HepG2 (cell line): ENCODE data around the gene SFXN5. TPM values are rescaled to one million over a fixed set of nuclear protein-coding genes. Genes with fewer than 3 reads are reported as not detected.

ENCODE experiments used
- ATAC-seq: fragments of 200-7000 bp; cut with Tn5 transposase; 3 replicates; pipeline ENCODE4 v1.9.1; 2020; ENCODE audit warnings: mild to moderate bottlenecking, moderate library complexity
- BruUV-seq: library from RNA; stranded (reverse); fragments of 400-500 nt; replicated peaks from 2 replicates; lab custom pipeline; 2021; lab: Mats Ljungman, UMichigan
- CTCF ChIA-PET: fragments of 300-600 bp; formaldehyde crosslinking; extraction: SDS; loops from one replicate; lab custom pipeline; 2021; ENCODE audit warnings: low total read pairs, inconsistent platforms, low intra/inter-chr PET ratio; lab: Yijun Ruan, JAX
- POLR2A ChIA-PET: fragments of 350-600 bp; sonication (Branson Sonifier 250); formaldehyde crosslinking; loops from one replicate; lab custom pipeline; 2020; ENCODE audit warnings: antibody characterized with exemption, inconsistent platforms; lab: Yijun Ruan, JAX
- DNase-seq: peaks from one replicate; pipeline ENCODE4 v3.0.0-alpha.2; 2015; ENCODE audit warnings: low spot score
- FAIRE-seq: peaks from 3 replicates; lab custom pipeline; 2011; peaks lifted over from hg19 to GRCh38; lab: Jason Lieb, UNC
- H2AFZ ChIP-seq: one replicate; pipeline ENCODE4 v1.6.1; 2011; ENCODE audit warnings: low read length, inconsistent platforms
- H3K27ac ChIP-seq: fragments of 300-600 bp; 3 replicates; pipeline ENCODE4 v1.8.0; 2011; ENCODE audit warnings: mixed run types, mild to moderate bottlenecking, mixed read lengths, low read length, inconsistent platforms; ENCODE audit not compliant: insufficient read depth; ENCODE audit errors: extremely low read length
- H3K27me3 ChIP-seq, 2 experiments: fragments of 200-600 bp in 1 of 2; 2 replicates in 1 of 2; 3 replicates in 1 of 2; pipeline versions ENCODE4 v1.6.0 to v1.8.0; 2011; ENCODE audit warnings: low read length in 2 of 2, mild to moderate bottlenecking in 2 of 2, moderate library complexity in 2 of 2, inconsistent platforms in 1 of 2; ENCODE audit not compliant: insufficient read depth in 2 of 2, control insufficient read depth in 1 of 2
- H3K36me3 ChIP-seq, 2 experiments: fragments of 200-600 bp in 1 of 2; replicated peaks in 1 of 2; 2 replicates in 1 of 2; 3 replicates in 1 of 2; pipeline versions ENCODE4 v1.5.1 to v1.8.0; 2011; ENCODE audit warnings: low read length in 2 of 2, inconsistent platforms in 1 of 2; ENCODE audit not compliant: insufficient read depth in 2 of 2, control insufficient read depth in 1 of 2
- H3K4me1 ChIP-seq: 2 replicates; pipeline ENCODE4 v1.5.1; 2012; ENCODE audit warnings: low read length, inconsistent platforms; ENCODE audit not compliant: insufficient read depth
- H3K4me2 ChIP-seq: 2 replicates; pipeline ENCODE4 v1.6.0; 2011; ENCODE audit warnings: low read depth, low read length, inconsistent platforms
- H3K4me3 ChIP-seq, 3 experiments: fragments of 200-600 bp in 1 of 3; sonication (generic), shearing (Covaris generic) in 1 of 3; replicated peaks in 1 of 3; 2 replicates each; pipeline ENCODE4 v1.5.1; 2011 to 2016; ENCODE audit warnings: low read length in 3 of 3, inconsistent platforms in 2 of 3, low read depth in 2 of 3, mild to moderate bottlenecking in 2 of 3, control low read depth in 1 of 3, mixed read lengths in 1 of 3; ENCODE audit not compliant: insufficient read depth in 1 of 3
- H3K79me2 ChIP-seq: one replicate; pipeline ENCODE4 v1.6.1; 2011; ENCODE audit warnings: low read length, inconsistent platforms; ENCODE audit not compliant: insufficient read depth
- H3K9ac ChIP-seq: 2 replicates; pipeline ENCODE4 v1.6.0; 2011; ENCODE audit warnings: mild to moderate bottlenecking, low read depth, low read length, inconsistent platforms; ENCODE audit not compliant: insufficient read depth
- H3K9me3 ChIP-seq: 2 replicates; pipeline ENCODE4 v1.5.1; 2012; ENCODE audit warnings: mild to moderate bottlenecking, low read length
- H4K20me1 ChIP-seq: 2 replicates; pipeline ENCODE4 v1.6.0; 2011; ENCODE audit warnings: inconsistent platforms, mild to moderate bottlenecking, low read length, moderate library complexity; ENCODE audit not compliant: insufficient read depth
- CSRNP1 ChIP-seq: sonication (generic); formaldehyde crosslinking; IDR thresholded peaks from 2 replicates; pipeline ENCODE4 v1.8.1; 2023; ENCODE audit warnings: mild to moderate bottlenecking, missing genetic modification reagents
- ETV5 ChIP-seq: IDR thresholded peaks from 2 replicates; pipeline ENCODE4 v1.6.1; 2018; ENCODE audit warnings: missing biosample characterization, missing genetic modification reagents, inconsistent platforms, borderline replicate concordance
- HDAC2 ChIP-seq: sonication (generic); formaldehyde crosslinking; IDR thresholded peaks from 2 replicates; pipeline ENCODE4 v1.4.0; 2020; ENCODE audit warnings: missing genetic modification reagents
- HNRNPL ChIP-seq: fragments of 200-400 bp; formaldehyde crosslinking; IDR thresholded peaks from 2 replicates; pipeline ENCODE4 v1.6.1; 2017; ENCODE audit warnings: mild to moderate bottlenecking, low read depth, low read length
- PCBP2 ChIP-seq: fragments of 200-400 bp; formaldehyde crosslinking; optimal IDR thresholded peaks from 2 replicates; pipeline ENCODE3; 2018; ENCODE audit warnings: low read length, low read depth; ENCODE audit not compliant: poor library complexity, severe bottlenecking
- PRDM10 ChIP-seq: sonication (generic); formaldehyde crosslinking; IDR thresholded peaks from 2 replicates; pipeline ENCODE4 v1.4.0; 2020; ENCODE audit warnings: low read depth, missing genetic modification reagents
- RBFOX2 ChIP-seq: fragments of 200-400 bp; formaldehyde crosslinking; IDR thresholded peaks from 2 replicates; pipeline ENCODE4 v1.6.1; 2017; ENCODE audit warnings: low read depth, mild to moderate bottlenecking, low read length
- SNAI1 ChIP-seq: sonication (generic); formaldehyde crosslinking; IDR thresholded peaks from 2 replicates; pipeline ENCODE4 v1.5.0; 2020; ENCODE audit warnings: mild to moderate bottlenecking, missing genetic modification reagents, borderline replicate concordance
- TARDBP ChIP-seq: sonication (generic); formaldehyde crosslinking; IDR thresholded peaks from 2 replicates; pipeline ENCODE4 v1.8.0; 2022; ENCODE audit warnings: mild to moderate bottlenecking, missing genetic modification reagents
- TOPORS ChIP-seq: sonication (generic); formaldehyde crosslinking; IDR thresholded peaks from 2 replicates; pipeline ENCODE4 v1.8.0; 2023; ENCODE audit warnings: mild to moderate bottlenecking, missing genetic modification reagents
- ZNF292 ChIP-seq: sonication (generic); formaldehyde crosslinking; IDR thresholded peaks from 2 replicates; pipeline ENCODE4 v1.8.1; 2022; ENCODE audit warnings: mild to moderate bottlenecking, low read depth, missing genetic modification reagents, borderline replicate concordance
- ZNF317 ChIP-seq: sonication (generic); formaldehyde crosslinking; IDR thresholded peaks from 2 replicates; pipeline ENCODE4 v1.5.0; 2020; ENCODE audit warnings: mild to moderate bottlenecking, missing genetic modification reagents
- ZNF574 ChIP-seq: sonication (generic); formaldehyde crosslinking; IDR thresholded peaks from 2 replicates; pipeline ENCODE4 v1.4.0; 2020; ENCODE audit warnings: missing genetic modification reagents
- WGBS: methylation state at CpG from one replicate; pipeline ENCODE4 v1.1.6; 2017; ENCODE audit warnings: low lambda C conversion rate; 5-methylcytosine and 5-hydroxymethylcytosine counted together
- in situ Hi-C: cut with HindIII; loops from 2 replicates; pipeline ENCODE4 v1.10.0; 2017; ENCODE audit warnings: low pct_unique_long_range_greater_than_20kb; ENCODE audit not compliant: extremely low pct_ligation_motif_present
- intact Hi-C: fragments of 100-400 bp; cut with micrococcal nuclease; formaldehyde crosslinking; loops from one replicate; pipeline ENCODE4 v1.10.0; 2022; ENCODE audit not compliant: unreplicated experiment
- polyA plus RNA-seq, 8 experiments: library from polyadenylated mRNA; depleted of rRNA in 3 of 8; stranded (reverse) in 7 of 8; unstranded in 1 of 8; fragments of >200 nt; fragmentation: Illumina TruSeq in 4 of 8; extraction: Trizol in 4 of 8; gene quantifications; 2 replicates each; pipeline versions ENCODE4 v1.2.1 to v1.2.3, GENCODE V29; 2011 to 2016; ENCODE audit warnings: low read depth in 4 of 8, missing spikeins in 1 of 8, mixed read lengths in 1 of 8; ENCODE audit not compliant: insufficient read depth in 1 of 8
- total RNA-seq, 5 experiments: library from RNA; depleted of rRNA; stranded (reverse); fragments of >200 nt; fragmentation: Illumina TruSeq; extraction: Trizol; gene quantifications; 2 replicates each; pipeline ENCODE4 v1.2.3, GENCODE V29; 2016; ENCODE audit warnings: low read depth in 1 of 5
- TF ChIP-seq, protein P1 (sequence below): sonication (generic); formaldehyde crosslinking; IDR thresholded peaks from 2 replicates; pipeline ENCODE4 v1.4.0; 2020; ENCODE audit warnings: missing genetic modification reagents
- TF ChIP-seq, protein P2 (sequence below): sonication (generic); formaldehyde crosslinking; IDR thresholded peaks from 2 replicates; pipeline ENCODE4 v1.4.0; 2020; ENCODE audit warnings: missing genetic modification reagents

Gene SFXN5
- total and polyA plus RNA-seq, 2 of the 13 experiments (the other 11 are each of a cell fraction or from before 2014, with no cell fraction given): 34.9 to 37.4 TPM

DNA sequence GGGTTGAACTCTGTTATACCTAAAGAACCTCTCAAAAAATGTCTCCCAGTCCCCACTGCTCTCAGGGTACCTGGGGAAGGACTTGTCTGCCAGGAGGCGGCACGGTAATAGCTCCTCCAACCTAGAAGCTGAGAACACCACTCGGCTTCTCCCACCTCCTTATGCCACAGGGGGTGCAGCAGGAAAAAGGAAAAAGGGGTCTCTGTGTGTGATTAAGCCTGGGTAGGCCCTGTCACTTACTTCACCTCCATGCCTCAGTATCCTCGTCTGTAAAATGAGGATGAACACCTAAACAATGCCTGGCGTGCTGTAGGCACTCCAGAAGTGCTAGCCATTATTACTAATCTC lies 77.6 kb downstream of the SFXN5 start:
- no peak overlapping the region for H3K4me2 ChIP-seq
- intact Hi-C loops: loop anchor here (1.0 to 5.0 kb wide), 5 partner anchors 26 to 183 kb away; partner anchors contain the start of gene SFXN5
- no peaks in the 10 kb centered on the region for H3K9me3 ChIP-seq
- H3K4me3 ChIP-seq: no peak overlapping the region
- no peak overlapping the region for H3K9ac ChIP-seq
- no peaks in the 10 kb centered on the region for H3K27me3 ChIP-seq
- peak overlapping the region; percentile 20 for H3K27ac ChIP-seq
- 92% methylated on average over 5 of the region's 5 CpGs for WGBS
- no TSS peak for BruUV-seq
- FAIRE-seq (no peak), ATAC-seq (no peak), DNase-seq (no peak)
- no peaks in the 10 kb centered on the region for H3K79me2 ChIP-seq
- H3K4me1 ChIP-seq: peaks cover 13% of the 10 kb centered on the region
- in situ Hi-C loops: loop anchor here (5.0 kb wide), 2 partner anchors 73 to 163 kb away; no protein-coding TSS in a partner anchor
- no peak overlapping the region for H2AFZ ChIP-seq
- ChIA-PET CTCF (interaction anchor here (1.3 to 2.5 kb wide), 4 partner anchors 78 to 183 kb away, joined by 4 to 16 read pairs (median 9); partner anchors contain the start of gene SFXN5), POLR2A (interaction anchor here (2.3 to 3.2 kb wide), 2 partner anchors 38 to 77 kb away, joined by 7 to 19 read pairs; partner anchors contain the start of gene SFXN5)
- peaks cover 7 to 15% of the 10 kb centered on the region in 2 experiments; a peak in 4 of 5 replicates for H3K36me3 ChIP-seq
- H4K20me1 ChIP-seq: no peaks in the 10 kb centered on the region
- TF ChIP-seq, protein P1, sequence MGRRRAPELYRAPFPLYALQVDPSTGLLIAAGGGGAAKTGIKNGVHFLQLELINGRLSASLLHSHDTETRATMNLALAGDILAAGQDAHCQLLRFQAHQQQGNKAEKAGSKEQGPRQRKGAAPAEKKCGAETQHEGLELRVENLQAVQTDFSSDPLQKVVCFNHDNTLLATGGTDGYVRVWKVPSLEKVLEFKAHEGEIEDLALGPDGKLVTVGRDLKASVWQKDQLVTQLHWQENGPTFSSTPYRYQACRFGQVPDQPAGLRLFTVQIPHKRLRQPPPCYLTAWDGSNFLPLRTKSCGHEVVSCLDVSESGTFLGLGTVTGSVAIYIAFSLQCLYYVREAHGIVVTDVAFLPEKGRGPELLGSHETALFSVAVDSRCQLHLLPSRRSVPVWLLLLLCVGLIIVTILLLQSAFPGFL: no peak
- TF ChIP-seq PRDM10 (CRISPR knock-in tag): no peak
- TF ChIP-seq, protein P2, sequence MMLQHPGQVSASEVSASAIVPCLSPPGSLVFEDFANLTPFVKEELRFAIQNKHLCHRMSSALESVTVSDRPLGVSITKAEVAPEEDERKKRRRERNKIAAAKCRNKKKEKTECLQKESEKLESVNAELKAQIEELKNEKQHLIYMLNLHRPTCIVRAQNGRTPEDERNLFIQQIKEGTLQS (CRISPR knock-in tag): no peak
- TF ChIP-seq CSRNP1: no peak
- no peak for TF ChIP-seq ZNF317 (CRISPR knock-in tag)
- no peak for TF ChIP-seq SNAI1
- no peak for TF ChIP-seq PCBP2
- TF ChIP-seq HDAC2 (CRISPR knock-in tag): no peak
- TF ChIP-seq RBFOX2: no peak
- TF ChIP-seq ZNF292 (CRISPR knock-in tag): no peak
- no peak for TF ChIP-seq HNRNPL
- no peak for TF ChIP-seq ZNF574
- no peak for TF ChIP-seq ETV5
- TF ChIP-seq TOPORS (CRISPR knock-in tag): no peak
- no peak for TF ChIP-seq TARDBP (CRISPR knock-in tag)
